A549 (cell line): ENCODE measurements around the gene ITIH6. TPM values are rescaled to one million over a fixed set of nuclear protein-coding genes. Genes with fewer than 3 reads are reported as not detected.
"Not testable (repeated sequence)": the region's sequence is repeated elsewhere in the genome, so short reads cannot be mapped to it uniquely, and the experiment has no call there.

Experiments
- ATAC-seq, 2 experiments: fragments of 200-7000 bp in 1 of 2; fragments of >200 bp in 1 of 2; cut with Nextera tagmentation in 1 of 2; cut with Tn5 transposase in 1 of 2; 3 replicates each; pipeline versions ENCODE4 v1.8.0 to v1.9.1; 2018 to 2020; ENCODE audit warnings: mild to moderate bottlenecking in 1 of 2, moderate library complexity in 1 of 2
- CTCF ChIA-PET: fragments of 300-600 bp; sonication (Branson Sonifier 250); formaldehyde crosslinking; extraction: SDS; loops from one replicate; lab custom pipeline; 2021; ENCODE audit warnings: antibody characterized with exemption, inconsistent platforms; lab: Yijun Ruan, JAX
- POLR2A ChIA-PET: fragments of 350-600 bp; formaldehyde crosslinking; extraction: SDS; loops from one replicate; lab custom pipeline; 2021; ENCODE audit warnings: antibody characterized with exemption, inconsistent platforms; lab: Yijun Ruan, JAX
- DNase-seq, 2 experiments: peaks; one replicate each; pipeline versions ENCODE4 v3.0.0 to v3.0.0-alpha.2; 2011 to 2016; ENCODE audit warnings: low read depth in 1 of 2, low spot score in 1 of 2
- FAIRE-seq: peaks from 2 replicates; lab custom pipeline; 2011; peaks lifted over from hg19 to GRCh38; lab: Jason Lieb, UNC
- H3K27ac ChIP-seq, 2 experiments: fragments of >200 bp; sonication (Bioruptor Twin); formaldehyde crosslinking; 3 replicates each; pipeline ENCODE4 v1.5.1; 2016 to 2017
- H3K4me1 ChIP-seq: fragments of >200 bp; sonication (Bioruptor Twin); formaldehyde crosslinking; 3 replicates; pipeline ENCODE4 v1.6.1; 2016
- H3K4me2 ChIP-seq: fragments of >200 bp; sonication (Bioruptor Twin); formaldehyde crosslinking; 3 replicates; pipeline ENCODE4 v1.6.1; 2016
- H3K4me3 ChIP-seq: fragments of >200 bp; sonication (Bioruptor Twin); formaldehyde crosslinking; 3 replicates; pipeline ENCODE4 v1.5.1; 2016
- H3K9me3 ChIP-seq: fragments of >200 bp; sonication (Bioruptor Twin); formaldehyde crosslinking; 3 replicates; pipeline ENCODE4 v1.6.1; 2016
- CHD2 ChIP-seq: fragments of 150-350 bp; IDR thresholded peaks from 2 replicates; pipeline ENCODE4 v1.6.1; 2014; ENCODE audit warnings: low read length; ENCODE audit not compliant: partially characterized antibody
- EHF ChIP-seq: fragments of 250-450 bp; sonication (Bioruptor Pico); IDR thresholded peaks from 2 replicates; pipeline ENCODE4 v1.5.0; 2020; ENCODE audit warnings: mild to moderate bottlenecking
- EHMT2 ChIP-seq: fragments of 200-600 bp; sonication (generic); IDR thresholded peaks from 2 replicates; pipeline ENCODE4 v1.6.1; 2016; ENCODE audit warnings: antibody characterized with exemption, low read depth, mild to moderate bottlenecking, moderate library complexity
- FOSB ChIP-seq: fragments of 250-450 bp; sonication (Bioruptor Pico); IDR thresholded peaks from 2 replicates; pipeline ENCODE4 v1.5.0; 2020; ENCODE audit warnings: mild to moderate bottlenecking, moderate library complexity
- FOSL2 ChIP-seq, 2 experiments: fragments of 450-650 bp in 1 of 2; fragments of >200 bp in 1 of 2; sonication (Bioruptor Twin) in 1 of 2; formaldehyde crosslinking; IDR thresholded peaks; 2 replicates each; pipeline versions ENCODE4 v1.5.0 to v1.6.1; 2016 to 2020; ENCODE audit warnings: mild to moderate bottlenecking in 1 of 2, moderate library complexity in 1 of 2
- HDAC2 ChIP-seq: fragments of 200-600 bp; sonication (generic); IDR thresholded peaks from 2 replicates; pipeline ENCODE4 v1.6.1; 2016
- HMGXB4 ChIP-seq: fragments of 250-450 bp; sonication (Bioruptor Pico); IDR thresholded peaks from 2 replicates; pipeline ENCODE4 v1.5.0; 2021; ENCODE audit warnings: mild to moderate bottlenecking, moderate library complexity, borderline replicate concordance
- HOXB13 ChIP-seq: fragments of 250-450 bp; sonication (Bioruptor Pico); IDR thresholded peaks from 2 replicates; pipeline ENCODE4 v1.5.0; 2020; ENCODE audit warnings: low read depth, mild to moderate bottlenecking, moderate library complexity
- HOXB5 ChIP-seq: fragments of 250-450 bp; sonication (Bioruptor Pico); IDR thresholded peaks from 2 replicates; pipeline ENCODE4 v1.5.0; 2020; ENCODE audit warnings: mild to moderate bottlenecking, moderate library complexity
- JUNB ChIP-seq: fragments of >200 bp; sonication (Bioruptor Twin); formaldehyde crosslinking; IDR thresholded peaks from 2 replicates; pipeline ENCODE4 v1.6.1; 2016
- MAFK ChIP-seq: fragments of 450-650 bp; IDR thresholded peaks from 2 replicates; pipeline ENCODE4 v1.6.1; 2014; ENCODE audit not compliant: partially characterized antibody
- MAX ChIP-seq: IDR thresholded peaks from 2 replicates; pipeline ENCODE4 v1.6.1; 2012
- MAZ ChIP-seq: fragments of 150-350 bp; IDR thresholded peaks from 2 replicates; pipeline ENCODE4 v1.6.1; 2014; ENCODE audit warnings: antibody characterized with exemption, low read depth, low read length, borderline replicate concordance
- NFE2L2 ChIP-seq: fragments of 150-350 bp; conservative IDR thresholded peaks from 2 replicates; pipeline ENCODE4 v1.6.1; 2014; ENCODE audit warnings: low read length
- NPAS2 ChIP-seq: fragments of 250-450 bp; sonication (Bioruptor Pico); IDR thresholded peaks from 2 replicates; pipeline ENCODE4 v1.8.0; 2022; ENCODE audit warnings: mild to moderate bottlenecking, moderate library complexity, borderline replicate concordance
- RAD21 ChIP-seq, 2 experiments: fragments of >200 bp in 1 of 2; sonication (Bioruptor Twin) in 1 of 2; formaldehyde crosslinking in 1 of 2; IDR thresholded peaks in 1 of 2; conservative IDR thresholded peaks in 1 of 2; 2 replicates in 1 of 2; 3 replicates in 1 of 2; pipeline ENCODE4 v1.6.1; 2012 to 2018; ENCODE audit warnings: inconsistent platforms in 1 of 2
- RARB ChIP-seq: fragments of 250-450 bp; sonication (Bioruptor Pico); IDR thresholded peaks from 2 replicates; pipeline ENCODE4 v1.8.0; 2021; ENCODE audit warnings: mild to moderate bottlenecking, moderate library complexity
- RCOR1 ChIP-seq: fragments of 150-350 bp; IDR thresholded peaks from 2 replicates; pipeline ENCODE4 v1.6.1; 2014; ENCODE audit warnings: antibody characterized with exemption, low read length, low read depth
- RNF2 ChIP-seq: fragments of 200-600 bp; sonication (generic); IDR thresholded peaks from 2 replicates; pipeline ENCODE4 v1.6.1; 2016; ENCODE audit warnings: low read depth, mild to moderate bottlenecking, antibody characterized with exemption, moderate library complexity, borderline replicate concordance
- SMC3 ChIP-seq: fragments of >200 bp; sonication (Bioruptor Twin); formaldehyde crosslinking; IDR thresholded peaks from 3 replicates; pipeline ENCODE4 v1.6.1; 2018; ENCODE audit warnings: inconsistent platforms
- TFCP2L1 ChIP-seq: fragments of 250-450 bp; sonication (Bioruptor Pico); IDR thresholded peaks from 2 replicates; pipeline ENCODE4 v1.5.0; 2021; ENCODE audit warnings: mild to moderate bottlenecking
- TP53 ChIP-seq: fragments of 250-450 bp; sonication (Bioruptor Pico); IDR thresholded peaks from 2 replicates; pipeline ENCODE4 v1.5.0; 2021; ENCODE audit warnings: mild to moderate bottlenecking, moderate library complexity
- ZFP36 ChIP-seq: fragments of 450-650 bp; IDR thresholded peaks from 2 replicates; pipeline ENCODE4 v1.6.1; 2014; ENCODE audit warnings: borderline replicate concordance; ENCODE audit not compliant: partially characterized antibody
- ZNF302 ChIP-seq: fragments of 250-450 bp; sonication (Bioruptor Pico); IDR thresholded peaks from 2 replicates; pipeline ENCODE4 v1.9.0; 2021; ENCODE audit warnings: inconsistent platforms, mild to moderate bottlenecking, moderate library complexity
- ZSCAN20 ChIP-seq: fragments of 250-450 bp; sonication (Bioruptor Pico); IDR thresholded peaks from 2 replicates; pipeline ENCODE4 v1.8.0; 2022; ENCODE audit warnings: mild to moderate bottlenecking, moderate library complexity
- WGBS: methylation state at CpG from one replicate; pipeline ENCODE4 v1.1.6; 2017; ENCODE audit errors: missing lambda C conversion rate; 5-methylcytosine and 5-hydroxymethylcytosine counted together
- polyA minus RNA-seq: library from RNA; depleted of rRNA, polyadenylated mRNA; stranded (reverse); fragments of >200 nt; gene quantifications from 2 replicates; pipeline ENCODE4 v1.2.3, GENCODE V29; 2011; rRNA and poly(A)+ RNA removed
- polyA plus RNA-seq, 4 experiments: library from polyadenylated mRNA; depleted of rRNA in 3 of 4; stranded (reverse); fragments of >200 nt; fragmentation: RNase III in 1 of 4; extraction: RNeasy Plus Mini Kit Qiagen cat#74134 plus additional on column Dnase treatment in 1 of 4; gene quantifications; 2 replicates in 3 of 4; 3 replicates in 1 of 4; pipeline ENCODE4 v1.2.3, GENCODE V29; 2011 to 2017
- TF ChIP-seq, protein P1 (sequence below): fragments of 150-350 bp; IDR thresholded peaks from 2 replicates; pipeline ENCODE4 v1.6.1; 2014; ENCODE audit warnings: low read depth, mild to moderate bottlenecking, low read length
- TF ChIP-seq, protein P2 (sequence below): fragments of 450-650 bp; IDR thresholded peaks from 2 replicates; pipeline ENCODE4 v1.6.1; 2014; ENCODE audit warnings: antibody characterized with exemption

ITIH6 gene
- polyA plus RNA-seq (2011; rRNA removed), result 0.04 and 0.11 TPM in 2 replicates
- under 0.01 and 0.01 TPM in 2 replicates for polyA plus RNA-seq (2012; cell fraction: cytosol; rRNA removed)
- polyA plus RNA-seq (2012; cell fraction: nucleus; rRNA removed), result not detected in 2 replicates
- not detected in 3 replicates for polyA plus RNA-seq (2017; fragmentation: RNase III; extraction: RNeasy Plus Mini Kit Qiagen cat#74134 plus additional on column Dnase treatment)
- polyA minus RNA-seq, result 0.04 and 0.10 TPM in 2 replicates

GRCh38 chrX:54798137-54798536 is at the start of gene ITIH6:
ITIH6 (minus strand) TSS chrX:54798255; CDS start chrX:54798210, 45 bp downstream.
- FAIRE-seq, result no peak
- no peak for ATAC-seq
- H3K9me3 ChIP-seq, result no peaks in the 10 kb centered on the region
- WGBS, result 20% methylated on average over 2 of the region's 2 CpGs
- ChIA-PET CTCF (interaction anchor here (1.7 kb wide), 1 partner anchor 12 kb away, joined by 4 read pairs; no protein-coding TSS in a partner anchor), POLR2A (interaction anchor here (0.6 kb wide), 1 partner anchor 159 kb away, joined by 3 read pairs; no protein-coding TSS in a partner anchor)
- DNase-seq, result no peak
- H3K27ac ChIP-seq, result no peak within 1 kb of the TSS
- H3K4me2 ChIP-seq, result no peak within 1 kb of the TSS
- TF ChIP-seq JUNB, result no peak
- TF ChIP-seq RCOR1, result no peak
- TF ChIP-seq EHF (CRISPR knock-in tag), result no peak
- TF ChIP-seq HOXB5 (CRISPR knock-in tag), result no peak
- no peak for TF ChIP-seq RARB (CRISPR knock-in tag)
- no peak for TF ChIP-seq EHMT2
- no peak for TF ChIP-seq MAX
- no peak for TF ChIP-seq MAZ
- TF ChIP-seq MAFK, result no peak
- no peak for TF ChIP-seq RNF2
- no peak for TF ChIP-seq FOSL2 (IDR thresholded peaks at IDR 0.05)
- TF ChIP-seq FOSL2 (CRISPR knock-in tag; IDR thresholded peaks at IDR 0.05), result no peak
- TF ChIP-seq, protein P1, sequence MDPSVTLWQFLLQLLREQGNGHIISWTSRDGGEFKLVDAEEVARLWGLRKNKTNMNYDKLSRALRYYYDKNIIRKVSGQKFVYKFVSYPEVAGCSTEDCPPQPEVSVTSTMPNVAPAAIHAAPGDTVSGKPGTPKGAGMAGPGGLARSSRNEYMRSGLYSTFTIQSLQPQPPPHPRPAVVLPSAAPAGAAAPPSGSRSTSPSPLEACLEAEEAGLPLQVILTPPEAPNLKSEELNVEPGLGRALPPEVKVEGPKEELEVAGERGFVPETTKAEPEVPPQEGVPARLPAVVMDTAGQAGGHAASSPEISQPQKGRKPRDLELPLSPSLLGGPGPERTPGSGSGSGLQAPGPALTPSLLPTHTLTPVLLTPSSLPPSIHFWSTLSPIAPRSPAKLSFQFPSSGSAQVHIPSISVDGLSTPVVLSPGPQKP, result no peak
- no peak for TF ChIP-seq NPAS2
- no peak for TF ChIP-seq RAD21 (conservative IDR thresholded peaks at IDR 0.05 in 1 of 2, IDR thresholded peaks at IDR 0.05 in 1 of 2)
- TF ChIP-seq NFE2L2, result no peak
- no peak for TF ChIP-seq ZNF302 (CRISPR knock-in tag)
- TF ChIP-seq HMGXB4 (CRISPR knock-in tag), result no peak
- no peak for TF ChIP-seq HDAC2
- no peak for TF ChIP-seq ZSCAN20 (CRISPR knock-in tag)
- no peaks in the 10 kb centered on the region for H3K4me1 ChIP-seq
- no peak within 1 kb of the TSS for H3K4me3 ChIP-seq

DNA sequence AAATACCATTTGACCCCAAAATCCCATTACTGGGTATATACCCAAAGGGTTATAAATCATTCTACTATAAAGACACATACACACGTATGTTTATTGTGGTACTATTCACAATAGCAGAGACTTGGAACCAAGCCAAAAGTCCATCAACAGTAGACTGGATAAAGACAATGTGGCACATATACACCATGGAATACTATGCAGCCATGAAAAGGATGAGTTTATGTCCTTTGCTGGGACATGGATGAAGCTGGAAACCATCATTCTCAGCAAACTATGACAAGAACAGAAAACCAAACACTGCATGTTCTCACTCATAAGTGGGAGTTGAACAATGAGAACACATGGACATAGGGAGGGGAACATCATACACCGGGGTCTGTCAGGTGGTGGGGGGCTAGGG is 49.6 kb upstream of the ITIH6 start:
- H3K4me2 ChIP-seq, H3K27ac ChIP-seq, CTCF ChIA-PET, POLR2A ChIA-PET, H3K4me1 ChIP-seq, H3K4me3 ChIP-seq, FAIRE-seq, DNase-seq, ATAC-seq, H3K9me3 ChIP-seq: not testable (repeated sequence)
- 0% methylated on average over 2 of the region's 2 CpGs for WGBS

- H3K27ac ChIP-seq, result no peak overlapping the region
- WGBS, result 16% methylated on average over 2 of the region's 2 CpGs
- POLR2A ChIA-PET, result no interaction called here
- ATAC-seq (no peak), DNase-seq (no peak), FAIRE-seq (peak; percentile 99)
- CTCF ChIA-PET, result no interaction called here
- H3K4me3 ChIP-seq, result no peak overlapping the region
- H3K4me2 ChIP-seq, result no peak overlapping the region
- no peaks in the 10 kb centered on the region for H3K9me3 ChIP-seq
- H3K4me1 ChIP-seq, result no peaks in the 10 kb centered on the region
- TF ChIP-seq EHF (CRISPR knock-in tag) (no peak), NFE2L2 (no peak), HOXB13 (CRISPR knock-in tag) (no peak), CHD2 (no peak), FOSB (CRISPR knock-in tag) (no peak), ZFP36 (no peak), RCOR1 (no peak), SMC3 (no peak), TP53 (CRISPR knock-in tag) (no peak), TFCP2L1 (CRISPR knock-in tag) (no peak)
- TF ChIP-seq, protein P2, sequence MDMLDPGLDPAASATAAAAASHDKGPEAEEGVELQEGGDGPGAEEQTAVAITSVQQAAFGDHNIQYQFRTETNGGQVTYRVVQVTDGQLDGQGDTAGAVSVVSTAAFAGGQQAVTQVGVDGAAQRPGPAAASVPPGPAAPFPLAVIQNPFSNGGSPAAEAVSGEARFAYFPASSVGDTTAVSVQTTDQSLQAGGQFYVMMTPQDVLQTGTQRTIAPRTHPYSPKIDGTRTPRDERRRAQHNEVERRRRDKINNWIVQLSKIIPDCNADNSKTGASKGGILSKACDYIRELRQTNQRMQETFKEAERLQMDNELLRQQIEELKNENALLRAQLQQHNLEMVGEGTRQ, result no peak
Measured at GRCh38 chrX:54843050-54843449, 45.0 kb upstream of the ITIH6 start.
